ENCODE results near the gene VCL. TPM values are rescaled to one million over a fixed set of nuclear protein-coding genes. Genes with fewer than 3 reads are reported as not detected.

The VCL gene
- total and polyA plus RNA-seq, 9 of the 15 experiments (the other 6 are each of a cell fraction or from before 2014, with no cell fraction given), result 29.8 to 186 (median 76.4) TPM

GRCh38 chr10:74117738-74118137 is 119.8 kb downstream of the VCL start (continued):
- TF ChIP-seq AFF1 (IDR thresholded peaks at IDR 0.05; ENCODE audit: low read depth in 1 of 2, partially characterized antibody in 2 of 2), result no peak
- TF ChIP-seq, protein P1, sequence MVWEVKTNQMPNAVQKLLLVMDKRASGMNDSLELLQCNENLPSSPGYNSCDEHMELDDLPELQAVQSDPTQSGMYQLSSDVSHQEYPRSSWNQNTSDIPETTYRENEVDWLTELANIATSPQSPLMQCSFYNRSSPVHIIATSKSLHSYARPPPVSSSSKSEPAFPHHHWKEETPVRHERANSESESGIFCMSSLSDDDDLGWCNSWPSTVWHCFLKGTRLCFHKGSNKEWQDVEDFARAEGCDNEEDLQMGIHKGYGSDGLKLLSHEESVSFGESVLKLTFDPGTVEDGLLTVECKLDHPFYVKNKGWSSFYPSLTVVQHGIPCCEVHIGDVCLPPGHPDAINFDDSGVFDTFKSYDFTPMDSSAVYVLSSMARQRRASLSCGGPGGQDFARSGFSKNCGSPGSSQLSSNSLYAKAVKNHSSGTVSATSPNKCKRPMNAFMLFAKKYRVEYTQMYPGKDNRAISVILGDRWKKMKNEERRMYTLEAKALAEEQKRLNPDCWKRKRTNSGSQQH (CRISPR knock-in tag; IDR thresholded peaks at IDR 0.05), result no peak
- no peak for TF ChIP-seq ZNF584 (CRISPR knock-in tag; IDR thresholded peaks at IDR 0.05; ENCODE audit: low read depth)
- no peak for TF ChIP-seq ZNF511 (CRISPR knock-in tag; IDR thresholded peaks at IDR 0.05)
- TF ChIP-seq ZNF212 (CRISPR knock-in tag; IDR thresholded peaks at IDR 0.05), result no peak
- no peak for TF ChIP-seq SFPQ (IDR thresholded peaks at IDR 0.05; ENCODE audit: low read depth, low read length)
- TF ChIP-seq KAT8 (IDR thresholded peaks at IDR 0.05; ENCODE audit: low read depth), result no peak
- TF ChIP-seq NCOA1 (IDR thresholded peaks at IDR 0.05; ENCODE audit: low read depth), result no peak
- TF ChIP-seq, protein P2, sequence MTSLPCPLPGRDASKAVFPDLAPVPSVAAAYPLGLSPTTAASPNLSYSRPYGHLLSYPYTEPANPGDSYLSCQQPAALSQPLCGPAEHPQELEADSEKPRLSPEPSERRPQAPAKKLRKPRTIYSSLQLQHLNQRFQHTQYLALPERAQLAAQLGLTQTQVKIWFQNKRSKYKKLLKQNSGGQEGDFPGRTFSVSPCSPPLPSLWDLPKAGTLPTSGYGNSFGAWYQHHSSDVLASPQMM (CRISPR knock-in tag; IDR thresholded peaks at IDR 0.05), result no peak
- no peak for TF ChIP-seq LEF1 (IDR thresholded peaks at IDR 0.05)
- no peak for TF ChIP-seq HNRNPH1 (optimal IDR thresholded peaks at IDR 0.05; ENCODE audit: low read depth, low read length)
- TF ChIP-seq ATF1 (CRISPR knock-in tag; IDR thresholded peaks at IDR 0.05), result no peak
- no peak for TF ChIP-seq ATF1 (tag; IDR thresholded peaks at IDR 0.05)
- no peak for TF ChIP-seq THRAP3 (IDR thresholded peaks at IDR 0.05; ENCODE audit: borderline replicate concordance)
- no peak for TF ChIP-seq KLF16 (IDR thresholded peaks at IDR 0.05)
- TF ChIP-seq, protein P3, sequence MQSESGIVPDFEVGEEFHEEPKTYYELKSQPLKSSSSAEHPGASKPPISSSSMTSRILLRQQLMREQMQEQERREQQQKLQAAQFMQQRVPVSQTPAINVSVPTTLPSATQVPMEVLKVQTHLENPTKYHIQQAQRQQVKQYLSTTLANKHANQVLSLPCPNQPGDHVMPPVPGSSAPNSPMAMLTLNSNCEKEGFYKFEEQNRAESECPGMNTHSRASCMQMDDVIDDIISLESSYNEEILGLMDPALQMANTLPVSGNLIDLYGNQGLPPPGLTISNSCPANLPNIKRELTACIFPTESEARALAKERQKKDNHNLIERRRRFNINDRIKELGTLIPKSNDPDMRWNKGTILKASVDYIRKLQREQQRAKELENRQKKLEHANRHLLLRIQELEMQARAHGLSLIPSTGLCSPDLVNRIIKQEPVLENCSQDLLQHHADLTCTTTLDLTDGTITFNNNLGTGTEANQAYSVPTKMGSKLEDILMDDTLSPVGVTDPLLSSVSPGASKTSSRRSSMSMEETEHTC (IDR thresholded peaks at IDR 0.05), result no peak
- no peak for TF ChIP-seq HMG20B (CRISPR knock-in tag; IDR thresholded peaks at IDR 0.05)

Measured in K562 (cell line).